ENCODE measurements around the gene INTS2. TPM values are rescaled to one million over a fixed set of nuclear protein-coding genes. Genes with fewer than 3 reads are reported as not detected.

INTS2 gene
- polyA plus RNA-seq, 1 donor from 2014 or later: 23.7 TPM

DNA sequence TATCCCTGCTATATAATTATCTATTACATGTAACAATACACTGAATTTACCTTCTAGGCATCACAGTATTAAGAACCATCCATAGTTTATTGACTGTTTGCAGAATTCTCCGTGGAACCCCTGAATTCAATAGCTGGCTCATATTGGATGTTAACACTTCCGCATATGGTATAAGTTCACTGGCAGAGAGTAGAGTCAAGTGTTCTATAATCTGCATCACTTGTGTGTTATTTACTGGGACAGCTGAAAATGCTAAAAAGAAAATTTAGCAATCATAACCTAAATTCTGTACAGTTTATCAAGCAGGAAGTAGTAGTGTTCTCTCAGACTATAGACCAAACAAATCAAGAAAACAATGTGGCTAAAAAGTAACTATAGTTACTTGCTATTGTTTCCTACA lies 49.9 kb downstream of the INTS2 start:
- no peaks in the 10 kb centered on the region for H3K9me3 ChIP-seq (ENCODE audit: low read length)
- no peak overlapping the region for H3K9ac ChIP-seq (ENCODE audit: low read length)
- no peak overlapping the region for H2AFZ ChIP-seq (ENCODE audit: low read depth, low read length)
- TF ChIP-seq MXI1 (conservative IDR thresholded peaks at IDR 0.05; ENCODE audit: poor library complexity, severe bottlenecking) (no peak), POLR2AphosphoS5 (IDR thresholded peaks at IDR 0.05) (no peak), RAD21 (conservative IDR thresholded peaks at IDR 0.05) (no peak), EP300 (conservative IDR thresholded peaks at IDR 0.05; ENCODE audit: poor library complexity, severe bottlenecking) (no peak), TAF1 (IDR thresholded peaks at IDR 0.05; ENCODE audit: low read depth) (no peak), EZH2 (IDR thresholded peaks at IDR 0.05; ENCODE audit: borderline replicate concordance, insufficient read depth, low read length, poor library complexity, severe bottlenecking) (no peak)
- TF ChIP-seq, protein P1, sequence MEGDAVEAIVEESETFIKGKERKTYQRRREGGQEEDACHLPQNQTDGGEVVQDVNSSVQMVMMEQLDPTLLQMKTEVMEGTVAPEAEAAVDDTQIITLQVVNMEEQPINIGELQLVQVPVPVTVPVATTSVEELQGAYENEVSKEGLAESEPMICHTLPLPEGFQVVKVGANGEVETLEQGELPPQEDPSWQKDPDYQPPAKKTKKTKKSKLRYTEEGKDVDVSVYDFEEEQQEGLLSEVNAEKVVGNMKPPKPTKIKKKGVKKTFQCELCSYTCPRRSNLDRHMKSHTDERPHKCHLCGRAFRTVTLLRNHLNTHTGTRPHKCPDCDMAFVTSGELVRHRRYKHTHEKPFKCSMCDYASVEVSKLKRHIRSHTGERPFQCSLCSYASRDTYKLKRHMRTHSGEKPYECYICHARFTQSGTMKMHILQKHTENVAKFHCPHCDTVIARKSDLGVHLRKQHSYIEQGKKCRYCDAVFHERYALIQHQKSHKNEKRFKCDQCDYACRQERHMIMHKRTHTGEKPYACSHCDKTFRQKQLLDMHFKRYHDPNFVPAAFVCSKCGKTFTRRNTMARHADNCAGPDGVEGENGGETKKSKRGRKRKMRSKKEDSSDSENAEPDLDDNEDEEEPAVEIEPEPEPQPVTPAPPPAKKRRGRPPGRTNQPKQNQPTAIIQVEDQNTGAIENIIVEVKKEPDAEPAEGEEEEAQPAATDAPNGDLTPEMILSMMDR (IDR thresholded peaks at IDR 0.05; ENCODE audit: poor library complexity, severe bottlenecking): no peak
- H3K4me2 ChIP-seq (ENCODE audit: low read length): no peak overlapping the region
- no peaks in the 10 kb centered on the region for H3K79me2 ChIP-seq (replicated peaks; ENCODE audit: insufficient read depth, low read length)
- H3K27ac ChIP-seq (ENCODE audit: low read length): no peak overlapping the region
- H3K4me3 ChIP-seq (ENCODE audit: low read length): no peak overlapping the region
- no peaks in the 10 kb centered on the region for H3K9me2 ChIP-seq (ENCODE audit: insufficient read depth, low read length)
- H3K36me3 ChIP-seq (ENCODE audit: insufficient read depth, low read length): no peaks in the 10 kb centered on the region
- no peaks in the 10 kb centered on the region for H3K27me3 ChIP-seq (ENCODE audit: insufficient read depth, low read depth, low read length)
- H3F3A ChIP-seq (ENCODE audit: insufficient read depth, low read length, poor library complexity, severe bottlenecking): no peaks in the 10 kb centered on the region
- no peaks in the 10 kb centered on the region for H4K20me1 ChIP-seq (ENCODE audit: insufficient read depth)

DNA sequence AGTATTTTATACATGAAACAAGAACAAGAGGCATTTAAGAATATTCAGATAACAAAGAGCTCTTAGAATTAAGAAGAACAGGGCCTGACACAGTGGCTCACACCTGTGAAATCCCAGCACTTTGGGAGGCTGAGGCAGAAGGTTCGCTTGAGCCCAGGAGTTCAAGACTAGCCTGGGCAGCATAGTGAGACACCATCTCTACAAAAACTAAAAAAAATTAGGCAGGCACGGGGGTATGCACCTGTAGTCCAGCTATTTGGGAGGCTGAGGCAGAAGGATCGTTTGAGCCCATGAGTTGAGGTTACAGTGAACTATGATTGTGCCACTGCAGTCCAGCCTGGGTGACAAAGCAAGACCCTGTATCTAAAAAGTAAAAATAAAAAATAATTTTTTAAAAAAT lies 52.0 kb downstream of the INTS2 start:
- H2AFZ ChIP-seq (ENCODE audit: low read depth, low read length): no peak overlapping the region
- no peak overlapping the region for H3K4me3 ChIP-seq (ENCODE audit: low read length)
- H3K79me2 ChIP-seq (replicated peaks; ENCODE audit: insufficient read depth, low read length): no peaks in the 10 kb centered on the region
- no peaks in the 10 kb centered on the region for H3K36me3 ChIP-seq (ENCODE audit: insufficient read depth, low read length)
- H3K27ac ChIP-seq (ENCODE audit: low read length): no peak overlapping the region
- no peaks in the 10 kb centered on the region for H4K20me1 ChIP-seq (ENCODE audit: insufficient read depth)
- TF ChIP-seq TAF1 (IDR thresholded peaks at IDR 0.05; ENCODE audit: low read depth): no peak
- no peak overlapping the region for H3K4me2 ChIP-seq (ENCODE audit: low read length)
- no peaks in the 10 kb centered on the region for H3F3A ChIP-seq (ENCODE audit: insufficient read depth, low read length, poor library complexity, severe bottlenecking)
- H3K9ac ChIP-seq (ENCODE audit: low read length): no peak overlapping the region
- H3K9me3 ChIP-seq (ENCODE audit: low read length): no peaks in the 10 kb centered on the region
- no peaks in the 10 kb centered on the region for H3K27me3 ChIP-seq (ENCODE audit: insufficient read depth, low read depth, low read length)
- no peaks in the 10 kb centered on the region for H3K9me2 ChIP-seq (ENCODE audit: insufficient read depth, low read length)

DNA sequence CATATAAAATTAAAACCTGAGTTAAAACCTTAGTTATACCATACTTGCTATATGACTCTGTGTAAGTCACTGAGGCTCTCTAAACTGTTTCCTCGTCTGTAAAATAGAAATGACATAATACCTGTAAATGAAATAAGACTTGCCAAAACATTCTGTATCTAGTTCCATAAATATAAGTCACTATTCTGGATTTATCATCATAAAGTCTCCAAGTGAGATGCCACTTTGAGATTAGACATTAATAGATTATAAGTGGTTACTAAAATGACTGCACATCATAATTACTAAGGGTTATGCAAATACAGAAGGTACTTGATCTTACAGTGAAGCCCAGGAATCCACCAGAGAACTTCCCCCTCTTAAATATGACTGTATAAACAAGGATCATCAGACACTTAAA lies 52.5 kb downstream of the INTS2 start:
- TF ChIP-seq RAD21 (conservative IDR thresholded peaks at IDR 0.05): no peak
- TF ChIP-seq MXI1 (conservative IDR thresholded peaks at IDR 0.05; ENCODE audit: poor library complexity, severe bottlenecking): no peak
- TF ChIP-seq, protein P2, sequence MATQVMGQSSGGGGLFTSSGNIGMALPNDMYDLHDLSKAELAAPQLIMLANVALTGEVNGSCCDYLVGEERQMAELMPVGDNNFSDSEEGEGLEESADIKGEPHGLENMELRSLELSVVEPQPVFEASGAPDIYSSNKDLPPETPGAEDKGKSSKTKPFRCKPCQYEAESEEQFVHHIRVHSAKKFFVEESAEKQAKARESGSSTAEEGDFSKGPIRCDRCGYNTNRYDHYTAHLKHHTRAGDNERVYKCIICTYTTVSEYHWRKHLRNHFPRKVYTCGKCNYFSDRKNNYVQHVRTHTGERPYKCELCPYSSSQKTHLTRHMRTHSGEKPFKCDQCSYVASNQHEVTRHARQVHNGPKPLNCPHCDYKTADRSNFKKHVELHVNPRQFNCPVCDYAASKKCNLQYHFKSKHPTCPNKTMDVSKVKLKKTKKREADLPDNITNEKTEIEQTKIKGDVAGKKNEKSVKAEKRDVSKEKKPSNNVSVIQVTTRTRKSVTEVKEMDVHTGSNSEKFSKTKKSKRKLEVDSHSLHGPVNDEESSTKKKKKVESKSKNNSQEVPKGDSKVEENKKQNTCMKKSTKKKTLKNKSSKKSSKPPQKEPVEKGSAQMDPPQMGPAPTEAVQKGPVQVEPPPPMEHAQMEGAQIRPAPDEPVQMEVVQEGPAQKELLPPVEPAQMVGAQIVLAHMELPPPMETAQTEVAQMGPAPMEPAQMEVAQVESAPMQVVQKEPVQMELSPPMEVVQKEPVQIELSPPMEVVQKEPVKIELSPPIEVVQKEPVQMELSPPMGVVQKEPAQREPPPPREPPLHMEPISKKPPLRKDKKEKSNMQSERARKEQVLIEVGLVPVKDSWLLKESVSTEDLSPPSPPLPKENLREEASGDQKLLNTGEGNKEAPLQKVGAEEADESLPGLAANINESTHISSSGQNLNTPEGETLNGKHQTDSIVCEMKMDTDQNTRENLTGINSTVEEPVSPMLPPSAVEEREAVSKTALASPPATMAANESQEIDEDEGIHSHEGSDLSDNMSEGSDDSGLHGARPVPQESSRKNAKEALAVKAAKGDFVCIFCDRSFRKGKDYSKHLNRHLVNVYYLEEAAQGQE (IDR thresholded peaks at IDR 0.05; ENCODE audit: borderline replicate concordance): no peak
- no peak for TF ChIP-seq EP300 (conservative IDR thresholded peaks at IDR 0.05; ENCODE audit: poor library complexity, severe bottlenecking)
- no peak for TF ChIP-seq POLR2AphosphoS5 (IDR thresholded peaks at IDR 0.05)
- TF ChIP-seq TAF1 (IDR thresholded peaks at IDR 0.05; ENCODE audit: low read depth): no peak
- no peak for TF ChIP-seq SMC3 (conservative IDR thresholded peaks at IDR 0.05; ENCODE audit: poor library complexity)
- TF ChIP-seq, protein P1 (IDR thresholded peaks at IDR 0.05; ENCODE audit: poor library complexity, severe bottlenecking): no peak
- no peak for TF ChIP-seq EZH2 (IDR thresholded peaks at IDR 0.05; ENCODE audit: borderline replicate concordance, insufficient read depth, low read length, poor library complexity, severe bottlenecking)
- H3K9me2 ChIP-seq (ENCODE audit: insufficient read depth, low read length): no peaks in the 10 kb centered on the region
- H3K36me3 ChIP-seq (ENCODE audit: insufficient read depth, low read length): no peaks in the 10 kb centered on the region
- no peaks in the 10 kb centered on the region for H4K20me1 ChIP-seq (ENCODE audit: insufficient read depth)
- no peak overlapping the region for H2AFZ ChIP-seq (ENCODE audit: low read depth, low read length)
- H3K4me2 ChIP-seq (ENCODE audit: low read length): no peak overlapping the region
- no peaks in the 10 kb centered on the region for H3F3A ChIP-seq (ENCODE audit: insufficient read depth, low read length, poor library complexity, severe bottlenecking)
- no peak overlapping the region for H3K27ac ChIP-seq (ENCODE audit: low read length)
- H3K79me2 ChIP-seq (replicated peaks; ENCODE audit: insufficient read depth, low read length): no peaks in the 10 kb centered on the region
- H3K27me3 ChIP-seq (ENCODE audit: insufficient read depth, low read depth, low read length): no peaks in the 10 kb centered on the region
- H3K9ac ChIP-seq (ENCODE audit: low read length): no peak overlapping the region
- H3K9me3 ChIP-seq (ENCODE audit: low read length): no peaks in the 10 kb centered on the region
- no peak overlapping the region for H3K4me3 ChIP-seq (ENCODE audit: low read length)
